Measurements from ENCODE around the gene MRPL3. TPM values are rescaled to one million over a fixed set of nuclear protein-coding genes. Genes with fewer than 3 reads are reported as not detected.

Gene MRPL3
- total RNA-seq, 3 donors from 2014 or later = 79.0 to 108 (median 95.1) TPM

DNA sequence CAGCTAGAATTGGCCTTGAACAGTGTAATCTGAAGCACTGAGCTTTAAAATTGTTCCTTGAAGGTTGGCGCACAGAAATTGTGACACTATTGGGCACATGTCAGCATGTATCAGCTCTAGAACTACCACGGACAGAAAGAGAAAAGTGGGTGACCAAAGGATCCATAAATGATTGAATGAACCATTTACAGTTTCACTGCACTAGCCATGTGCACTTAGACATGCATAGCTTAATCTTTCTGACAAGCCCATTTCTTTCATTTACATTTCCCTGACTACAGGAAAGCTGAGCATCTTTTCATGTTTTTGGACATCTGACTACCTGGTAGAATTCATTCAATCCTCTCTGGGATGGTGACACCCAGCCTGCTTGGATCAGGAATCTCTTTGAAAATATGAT is 85.0 kb downstream of the MRPL3 start:
- H3K27me3 ChIP-seq = no peaks in the 10 kb centered on the region
- no peak overlapping the region for H3K27ac ChIP-seq
- H3K4me3 ChIP-seq = no peak overlapping the region
- TF ChIP-seq, protein P1, sequence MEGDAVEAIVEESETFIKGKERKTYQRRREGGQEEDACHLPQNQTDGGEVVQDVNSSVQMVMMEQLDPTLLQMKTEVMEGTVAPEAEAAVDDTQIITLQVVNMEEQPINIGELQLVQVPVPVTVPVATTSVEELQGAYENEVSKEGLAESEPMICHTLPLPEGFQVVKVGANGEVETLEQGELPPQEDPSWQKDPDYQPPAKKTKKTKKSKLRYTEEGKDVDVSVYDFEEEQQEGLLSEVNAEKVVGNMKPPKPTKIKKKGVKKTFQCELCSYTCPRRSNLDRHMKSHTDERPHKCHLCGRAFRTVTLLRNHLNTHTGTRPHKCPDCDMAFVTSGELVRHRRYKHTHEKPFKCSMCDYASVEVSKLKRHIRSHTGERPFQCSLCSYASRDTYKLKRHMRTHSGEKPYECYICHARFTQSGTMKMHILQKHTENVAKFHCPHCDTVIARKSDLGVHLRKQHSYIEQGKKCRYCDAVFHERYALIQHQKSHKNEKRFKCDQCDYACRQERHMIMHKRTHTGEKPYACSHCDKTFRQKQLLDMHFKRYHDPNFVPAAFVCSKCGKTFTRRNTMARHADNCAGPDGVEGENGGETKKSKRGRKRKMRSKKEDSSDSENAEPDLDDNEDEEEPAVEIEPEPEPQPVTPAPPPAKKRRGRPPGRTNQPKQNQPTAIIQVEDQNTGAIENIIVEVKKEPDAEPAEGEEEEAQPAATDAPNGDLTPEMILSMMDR (IDR thresholded peaks at IDR 0.05) = no peak
- TF ChIP-seq POLR2AphosphoS5 (IDR thresholded peaks at IDR 0.05) = no peak
- no peak for TF ChIP-seq POLR2A (IDR thresholded peaks at IDR 0.05)
- no peaks in the 10 kb centered on the region for H3K36me3 ChIP-seq
- DNase-seq (ENCODE audit: low spot score in 2 of 2) = no peak
- intact Hi-C loops (cut with DNase I; ENCODE audit: low total_unique reads) = no loop called here
- H3K9me3 ChIP-seq = no peaks in the 10 kb centered on the region
- no peaks in the 10 kb centered on the region for H3K4me1 ChIP-seq

Other genes starting within 250 kb of the MRPL3 start
- gene NUDT16, start 121.2 kb downstream of the MRPL3 start, total RNA-seq = 10 to 100 TPM; 20.3 to 86.7 (median 27.2) TPM